Measurements from ENCODE around the gene LRRC1. TPM values are rescaled to one million over a fixed set of nuclear protein-coding genes. Genes with fewer than 3 reads are reported as not detected.
A peak's percentile ranks its signal among the peaks of the same experiment; 100 is the strongest.

The LRRC1 gene
- polyA plus RNA-seq, 12 donors, result 5.7 to 18.8 (median 9.7) TPM; not detected in 1

GRCh38 chr6:53921639-53922038, 126.8 kb downstream of the LRRC1 start:
- DNase-seq, result no peak

- no peak for DNase-seq
Measured at GRCh38 chr6:53922539-53922981, 127.8 kb downstream of the LRRC1 start.

- no peak for DNase-seq
Measured at GRCh38 chr6:53924277-53924676, 129.5 kb downstream of the LRRC1 start.

GRCh38 chr6:53924821-53925422, 130.1 kb downstream of the LRRC1 start:
- DNase-seq, result no peak

GRCh38 chr6:53925891-53926290, 131.1 kb downstream of the LRRC1 start:
- no peak for DNase-seq

- no peak for DNase-seq
Measured at GRCh38 chr6:53926505-53926904, 131.7 kb downstream of the LRRC1 start.

- no peak for DNase-seq
Measured at GRCh38 chr6:53928641-53929040, 133.8 kb downstream of the LRRC1 start.

GRCh38 chr6:53929041-53929820, 134.4 kb downstream of the LRRC1 start:
- no peak for DNase-seq

- no peak for DNase-seq
Measured at GRCh38 chr6:53929821-53930120, 135.0 kb downstream of the LRRC1 start.

GRCh38 chr6:53930330-53930729, 135.5 kb downstream of the LRRC1 start:
- DNase-seq, result no peak

- no peak for DNase-seq
Measured at GRCh38 chr6:53931086-53931485, 136.3 kb downstream of the LRRC1 start.

GRCh38 chr6:53932516-53932915, 137.7 kb downstream of the LRRC1 start:
- no peak for DNase-seq

- DNase-seq, result no peak
Measured at GRCh38 chr6:53934023-53934422, 139.2 kb downstream of the LRRC1 start.

GRCh38 chr6:53937461-53937860, 142.7 kb downstream of the LRRC1 start:
- no peak for DNase-seq

- no peak for DNase-seq
Measured at GRCh38 chr6:53938810-53939209, 144.0 kb downstream of the LRRC1 start.

GRCh38 chr6:53939830-53940229, 145.0 kb downstream of the LRRC1 start:
- no peak for DNase-seq

- DNase-seq, result peak; percentile 54
Measured at GRCh38 chr6:53943395-53943794, 148.6 kb downstream of the LRRC1 start.

GRCh38 chr6:53944091-53944490, 149.3 kb downstream of the LRRC1 start:
- no peak for DNase-seq

- no peak for DNase-seq
Measured at GRCh38 chr6:53944543-53944942, 149.7 kb downstream of the LRRC1 start.

- DNase-seq, result no peak
Measured at GRCh38 chr6:53945765-53946407, 151.1 kb downstream of the LRRC1 start.

GRCh38 chr6:53947780-53948179, 153.0 kb downstream of the LRRC1 start:
- DNase-seq, result no peak

GRCh38 chr6:53951383-53951782, 156.6 kb downstream of the LRRC1 start:
- DNase-seq, result no peak

- DNase-seq, result peak; percentile 68
Measured at GRCh38 chr6:53956068-53956711, 161.4 kb downstream of the LRRC1 start.
